SU-DHL-6 (cell line): Measurements from ENCODE around the gene CDHR4.

Source experiments
- CTCF ChIP-seq: fragments of 200-600 bp; sonication (generic); IDR thresholded peaks from one replicate; pipeline ENCODE4 v1.5.1; 2017; ENCODE audit warnings: antibody characterized with exemption, mild to moderate bottlenecking, low read length, moderate library complexity; ENCODE audit not compliant: insufficient read depth, poor library complexity, severe bottlenecking
- EZH2phosphoT487 ChIP-seq: fragments of 200-600 bp; sonication (generic), shearing (Covaris generic); conservative IDR thresholded peaks from 2 replicates; pipeline ENCODE4 v1.6.1; 2018; ENCODE audit warnings: mild to moderate bottlenecking, antibody characterized with exemption, low read length, moderate library complexity, mixed read lengths

- TF ChIP-seq CTCF = no peak
- no peak for TF ChIP-seq EZH2phosphoT487
Observed at GRCh38 chr3:49756036-49756435, 43.6 kb downstream of the CDHR4 start.
